VCaP (cell line): ENCODE results near the gene KCTD21.

Source experiments
- H3K27ac ChIP-seq: fragments of 450-650 bp; 2 replicates; pipeline ENCODE4 v1.5.1; 2017
- TF ChIP-seq, protein P1 (sequence below): fragments of 450-650 bp; conservative IDR thresholded peaks from 2 replicates; pipeline ENCODE4 v1.5.1; 2017; ENCODE audit warnings: mild to moderate bottlenecking, moderate library complexity

KCTD21 gene

DNA sequence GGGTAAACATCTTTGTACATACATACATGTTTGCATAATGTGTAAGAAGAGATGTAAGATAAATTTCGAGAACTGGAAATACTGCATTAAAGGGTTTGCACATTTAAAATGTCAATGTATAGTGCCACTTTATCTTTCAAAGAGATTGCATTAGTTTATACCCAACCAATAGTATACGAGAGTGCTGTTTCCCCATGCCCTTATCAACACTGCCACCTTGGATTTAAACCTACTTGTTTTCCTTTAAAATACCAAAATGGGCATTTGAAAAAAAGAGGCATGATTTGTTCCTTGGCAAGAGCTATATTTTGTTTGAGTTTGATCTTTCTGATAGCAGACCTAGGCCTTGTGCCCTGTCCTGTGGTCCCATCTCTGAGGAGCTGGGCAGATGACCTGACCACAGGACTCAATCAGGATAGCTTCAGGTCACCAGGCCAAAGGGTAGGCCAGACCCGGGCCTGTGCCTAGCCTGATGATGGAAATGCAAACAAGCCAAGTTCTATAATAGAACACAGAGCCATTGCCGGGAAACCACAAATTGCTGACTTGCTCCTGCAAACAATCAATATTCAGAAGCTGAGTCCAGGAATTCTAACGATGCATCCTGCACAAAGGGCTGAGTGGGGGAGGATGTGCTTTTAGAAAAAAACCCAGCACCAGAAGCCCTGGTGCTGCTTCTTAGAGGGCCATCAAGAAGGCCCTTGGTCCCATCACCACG lies 32.1 kb downstream of the KCTD21 start:
- TF ChIP-seq, protein P1, sequence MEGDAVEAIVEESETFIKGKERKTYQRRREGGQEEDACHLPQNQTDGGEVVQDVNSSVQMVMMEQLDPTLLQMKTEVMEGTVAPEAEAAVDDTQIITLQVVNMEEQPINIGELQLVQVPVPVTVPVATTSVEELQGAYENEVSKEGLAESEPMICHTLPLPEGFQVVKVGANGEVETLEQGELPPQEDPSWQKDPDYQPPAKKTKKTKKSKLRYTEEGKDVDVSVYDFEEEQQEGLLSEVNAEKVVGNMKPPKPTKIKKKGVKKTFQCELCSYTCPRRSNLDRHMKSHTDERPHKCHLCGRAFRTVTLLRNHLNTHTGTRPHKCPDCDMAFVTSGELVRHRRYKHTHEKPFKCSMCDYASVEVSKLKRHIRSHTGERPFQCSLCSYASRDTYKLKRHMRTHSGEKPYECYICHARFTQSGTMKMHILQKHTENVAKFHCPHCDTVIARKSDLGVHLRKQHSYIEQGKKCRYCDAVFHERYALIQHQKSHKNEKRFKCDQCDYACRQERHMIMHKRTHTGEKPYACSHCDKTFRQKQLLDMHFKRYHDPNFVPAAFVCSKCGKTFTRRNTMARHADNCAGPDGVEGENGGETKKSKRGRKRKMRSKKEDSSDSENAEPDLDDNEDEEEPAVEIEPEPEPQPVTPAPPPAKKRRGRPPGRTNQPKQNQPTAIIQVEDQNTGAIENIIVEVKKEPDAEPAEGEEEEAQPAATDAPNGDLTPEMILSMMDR: no peak
- peak overlapping the region; percentile 60 for H3K27ac ChIP-seq

DNA sequence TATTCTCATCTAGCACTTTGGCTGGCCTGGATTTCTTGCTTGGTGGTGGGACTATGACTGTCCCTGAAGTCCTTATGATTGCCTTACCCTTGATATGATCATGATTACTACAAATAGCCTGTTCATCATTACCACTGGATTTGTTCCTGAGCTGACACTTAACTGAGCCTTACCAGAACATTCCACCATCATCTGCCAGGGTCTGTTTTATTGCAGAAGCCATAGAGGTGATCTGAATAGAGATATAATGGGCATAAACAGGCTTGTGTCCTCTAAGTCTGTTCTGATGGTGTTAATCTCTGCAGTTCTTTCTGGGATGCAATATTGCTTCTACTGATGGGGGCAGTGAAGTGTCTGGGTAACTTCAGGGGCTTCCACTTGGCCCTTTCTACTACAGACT lies 36.6 kb downstream of the KCTD21 start:
- TF ChIP-seq, protein P1: no peak
- H3K27ac ChIP-seq: no peak overlapping the region

DNA sequence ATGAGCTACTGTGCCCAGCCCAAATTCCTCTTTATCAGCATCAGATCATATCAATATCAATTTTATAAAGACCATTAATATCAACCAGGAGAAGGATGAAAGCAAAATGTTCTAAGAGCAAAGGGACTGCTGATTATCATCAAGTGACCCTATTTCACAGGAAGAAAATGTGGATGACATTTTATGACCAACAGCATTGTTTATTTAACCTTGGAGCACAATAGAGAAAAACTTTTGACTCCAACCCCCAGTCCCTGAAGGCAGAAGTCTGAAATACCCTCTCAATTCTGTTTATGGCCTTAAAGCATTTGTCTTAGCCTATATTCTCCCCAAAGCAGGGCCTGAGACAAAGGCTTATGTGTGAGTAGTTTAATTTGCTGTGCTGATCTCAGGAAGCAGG lies 37.7 kb downstream of the KCTD21 start:
- TF ChIP-seq, protein P1: no peak
- no peak overlapping the region; the same call in 1 of the 2 replicates for H3K27ac ChIP-seq

DNA sequence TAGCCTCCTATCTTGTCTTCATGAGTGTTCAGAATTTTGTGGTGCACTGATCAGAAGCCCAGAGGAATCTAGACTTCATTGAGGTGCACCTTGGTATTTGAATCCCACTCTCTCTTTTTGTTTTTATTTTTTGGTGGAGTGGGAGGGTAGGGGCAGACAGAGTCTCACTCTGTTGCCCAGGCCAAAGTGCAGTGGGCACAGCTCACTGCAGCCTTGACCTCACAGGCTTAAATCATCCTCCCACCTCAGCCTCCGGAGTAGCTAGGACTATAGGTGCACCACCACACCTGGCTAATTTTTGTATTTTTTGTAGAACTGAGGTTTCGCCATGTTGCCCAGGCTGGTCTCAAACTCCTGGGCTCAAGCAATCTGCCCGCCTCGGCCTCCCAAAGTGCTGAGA lies 38.1 kb downstream of the KCTD21 start:
- H3K27ac ChIP-seq: no peak overlapping the region; the same call in 1 of the 2 replicates
- TF ChIP-seq, protein P1: no peak

DNA sequence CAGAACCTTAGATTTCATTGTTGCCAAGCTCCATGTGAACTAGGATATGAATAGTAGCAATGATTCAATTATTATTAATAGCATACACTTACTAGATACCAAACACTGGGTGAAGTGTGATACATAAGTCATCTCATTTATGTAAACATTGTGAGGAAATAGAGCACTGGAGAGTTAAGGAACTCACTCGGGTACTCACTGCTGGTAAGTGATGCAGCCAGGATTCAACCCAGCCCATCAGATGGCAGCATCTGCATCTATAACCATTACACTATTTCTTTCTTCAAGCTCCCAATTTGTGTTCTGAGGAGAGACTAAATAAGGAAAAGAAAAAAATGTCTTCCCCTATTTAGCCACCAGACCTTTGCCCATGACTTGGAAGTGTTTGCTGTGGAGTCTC lies 38.8 kb downstream of the KCTD21 start:
- no peak overlapping the region for H3K27ac ChIP-seq
- TF ChIP-seq, protein P1: 0 out of 2 replicates have a peak, but pooled peaks have one; percentile 8

GRCh38 chr11:78147807-78148206 lies 40.6 kb downstream of the KCTD21 start:
- H3K27ac ChIP-seq: no peak overlapping the region
- TF ChIP-seq, protein P1: no peak

GRCh38 chr11:78145511-78146025 lies 42.9 kb downstream of the KCTD21 start:
- TF ChIP-seq, protein P1: no peak
- no peak overlapping the region for H3K27ac ChIP-seq
